GM13976 (cell line): ENCODE measurements around the gene TM6SF1.
"Not testable (repeated sequence)": the region's sequence is repeated elsewhere in the genome, so short reads cannot be mapped to it uniquely, and the experiment has no call there.

Experiments
- DNase-seq: peaks from one replicate; pipeline ENCODE4 v3.0.0; 2012; ENCODE audit warnings: low spot score
- in situ Hi-C: fragments of 300-500 bp; cut with MboI; formaldehyde crosslinking; loops from one replicate; pipeline ENCODE4 v1.12.0; 2022; ENCODE audit warnings: low sequenced_read_pairs, mixed read lengths, inconsistent platforms; ENCODE audit not compliant: unreplicated experiment
- TF ChIP-seq, protein P1 (sequence below): IDR thresholded peaks from 2 replicates; pipeline ENCODE4 v1.5.1; 2012; ENCODE audit warnings: borderline replicate concordance, mild to moderate bottlenecking; ENCODE audit not compliant: insufficient read depth; ENCODE audit errors: extremely low read depth, missing control alignments, control extremely low read depth

TM6SF1 gene

DNA sequence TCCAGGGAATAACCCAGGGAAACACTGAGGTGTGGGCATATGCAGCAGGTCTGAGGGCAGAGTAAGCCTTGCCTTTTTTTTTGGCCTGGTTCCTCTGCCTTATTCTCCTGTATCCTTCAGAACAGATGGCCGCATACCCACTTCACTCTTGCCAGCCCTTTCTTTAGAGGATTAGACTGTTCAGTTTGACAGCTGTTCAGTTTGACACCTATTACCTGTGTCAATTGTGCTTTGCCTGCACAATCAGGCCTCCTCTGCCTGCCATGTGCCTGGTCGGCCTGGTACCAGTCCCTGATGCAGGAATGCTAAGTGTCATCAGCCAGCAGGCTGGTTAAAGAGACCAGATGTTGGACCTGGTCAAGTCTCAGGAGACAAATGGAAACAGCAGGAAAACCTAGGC, 22.3 kb downstream of the TM6SF1 start:
- in situ Hi-C loops = no loop called here
- TF ChIP-seq, protein P1, sequence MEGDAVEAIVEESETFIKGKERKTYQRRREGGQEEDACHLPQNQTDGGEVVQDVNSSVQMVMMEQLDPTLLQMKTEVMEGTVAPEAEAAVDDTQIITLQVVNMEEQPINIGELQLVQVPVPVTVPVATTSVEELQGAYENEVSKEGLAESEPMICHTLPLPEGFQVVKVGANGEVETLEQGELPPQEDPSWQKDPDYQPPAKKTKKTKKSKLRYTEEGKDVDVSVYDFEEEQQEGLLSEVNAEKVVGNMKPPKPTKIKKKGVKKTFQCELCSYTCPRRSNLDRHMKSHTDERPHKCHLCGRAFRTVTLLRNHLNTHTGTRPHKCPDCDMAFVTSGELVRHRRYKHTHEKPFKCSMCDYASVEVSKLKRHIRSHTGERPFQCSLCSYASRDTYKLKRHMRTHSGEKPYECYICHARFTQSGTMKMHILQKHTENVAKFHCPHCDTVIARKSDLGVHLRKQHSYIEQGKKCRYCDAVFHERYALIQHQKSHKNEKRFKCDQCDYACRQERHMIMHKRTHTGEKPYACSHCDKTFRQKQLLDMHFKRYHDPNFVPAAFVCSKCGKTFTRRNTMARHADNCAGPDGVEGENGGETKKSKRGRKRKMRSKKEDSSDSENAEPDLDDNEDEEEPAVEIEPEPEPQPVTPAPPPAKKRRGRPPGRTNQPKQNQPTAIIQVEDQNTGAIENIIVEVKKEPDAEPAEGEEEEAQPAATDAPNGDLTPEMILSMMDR = no peak
- DNase-seq = no peak

DNA sequence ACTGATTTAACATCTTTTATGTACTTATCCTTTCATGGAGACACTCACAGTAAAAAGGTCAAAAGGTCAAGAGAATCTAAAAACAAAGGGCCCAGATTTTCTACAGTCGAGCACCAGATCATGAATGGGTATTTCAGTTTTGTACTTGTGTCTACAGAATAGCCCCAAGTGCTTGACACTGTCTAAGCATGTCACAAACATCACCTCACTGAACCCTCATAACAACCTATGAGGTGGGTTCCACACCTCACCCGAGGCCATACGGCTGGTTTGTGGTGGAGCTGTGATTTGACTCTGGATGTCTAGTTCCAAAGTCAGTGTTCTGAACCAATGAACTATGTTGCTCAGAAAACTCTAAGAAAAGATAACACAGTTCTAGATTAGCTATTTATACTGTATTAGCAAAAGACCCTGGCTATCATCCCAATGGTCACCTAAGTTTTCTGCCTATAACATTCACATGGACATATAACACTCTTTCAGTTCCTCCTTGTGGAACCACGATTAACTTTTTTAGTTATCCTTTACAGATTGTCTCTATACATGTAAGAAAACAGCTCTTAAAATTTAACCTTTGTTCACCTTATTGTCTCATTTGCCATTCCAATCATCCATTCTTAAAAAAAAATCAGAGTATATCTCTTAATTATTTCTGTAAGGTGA, 25.5 kb downstream of the TM6SF1 start:
- in situ Hi-C loops = no loop called here
- no peak for DNase-seq
- TF ChIP-seq, protein P1 = no peak

DNA sequence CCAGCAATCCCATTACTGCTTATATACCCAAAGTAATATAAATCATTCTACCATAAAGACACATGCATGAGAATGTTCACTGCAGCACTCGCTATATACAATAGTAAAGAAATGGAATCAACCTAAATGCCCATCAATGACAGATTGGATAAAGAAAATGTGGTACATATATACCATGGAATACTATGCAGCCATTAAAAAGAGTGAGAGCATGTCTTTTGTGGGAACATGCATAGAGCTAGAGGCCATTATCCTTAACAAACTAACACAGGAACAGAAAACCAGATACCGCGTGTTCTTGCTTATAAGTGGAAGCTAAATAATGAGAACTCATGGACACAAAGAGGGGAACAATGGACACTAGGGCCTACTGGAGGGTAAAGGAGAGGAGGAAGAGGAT, 34.7 kb downstream of the TM6SF1 start:
- DNase-seq, in situ Hi-C loops: not testable (repeated sequence)

DNA sequence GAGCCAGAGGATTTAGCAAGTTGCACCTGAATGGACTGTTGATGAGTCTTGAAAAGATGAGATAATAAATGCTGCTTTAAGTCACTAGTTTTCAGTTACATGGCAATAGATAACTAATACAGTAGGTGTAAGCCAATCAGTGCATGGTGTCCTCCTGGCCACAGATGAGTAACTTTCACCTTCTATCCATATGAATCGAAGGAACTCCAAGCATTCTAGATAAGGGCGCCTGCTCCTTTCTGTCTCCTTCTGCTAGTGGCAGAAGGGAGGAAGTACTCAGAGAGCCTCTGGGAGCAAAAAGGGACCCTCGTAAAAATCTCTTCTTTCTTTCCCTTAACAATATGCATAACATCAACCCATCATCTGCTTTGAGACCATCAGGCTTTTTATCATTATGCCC, 37.3 kb downstream of the TM6SF1 start:
- no peak for DNase-seq
- in situ Hi-C loops = no loop called here
- TF ChIP-seq, protein P1 = no peak

DNA sequence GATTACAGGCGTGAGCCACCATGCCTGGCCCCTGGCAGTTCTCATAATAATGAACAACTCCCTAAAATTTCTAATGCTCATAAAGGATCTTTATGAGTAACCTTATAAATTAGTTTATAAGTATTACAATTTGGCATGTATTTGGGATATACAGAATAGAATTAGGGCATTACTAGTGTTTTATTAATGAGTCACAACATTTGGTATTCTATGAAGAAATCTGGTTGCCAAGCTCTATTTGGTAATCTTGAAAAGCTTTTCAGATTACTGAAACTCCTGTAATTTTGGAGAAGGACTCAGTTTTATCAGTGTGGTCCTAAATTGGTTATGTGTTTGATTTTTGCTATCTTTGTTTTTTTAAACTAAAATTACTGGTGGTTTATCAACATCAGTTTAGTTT, 45.8 kb downstream of the TM6SF1 start:
- DNase-seq = no peak

DNA sequence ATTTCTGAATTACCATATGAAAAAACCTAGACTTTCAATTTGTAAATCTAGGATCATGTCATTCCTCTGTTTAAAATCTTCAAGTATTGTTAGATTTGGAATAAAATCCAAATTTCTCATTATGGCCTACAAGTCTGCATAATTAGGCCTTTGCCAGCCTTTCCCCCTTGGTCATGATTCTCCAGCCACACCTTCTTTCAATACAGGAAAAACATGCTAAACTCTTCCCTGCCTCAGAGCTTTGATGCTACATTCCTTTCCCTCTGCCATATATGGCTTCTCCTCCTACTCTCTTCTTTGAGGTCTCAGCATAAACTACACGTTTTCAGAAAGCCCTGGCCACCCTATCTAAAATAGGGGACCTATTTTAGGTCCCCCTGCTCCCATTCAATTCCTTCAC, 48.5 kb downstream of the TM6SF1 start:
- TF ChIP-seq, protein P1 = no peak
- in situ Hi-C loops = no loop called here
- no peak for DNase-seq

More for the DNA sequence above, 45.8 kb downstream of the TM6SF1 start:
- TF ChIP-seq, protein P1 = no peak
- in situ Hi-C loops = no loop called here

DNA sequence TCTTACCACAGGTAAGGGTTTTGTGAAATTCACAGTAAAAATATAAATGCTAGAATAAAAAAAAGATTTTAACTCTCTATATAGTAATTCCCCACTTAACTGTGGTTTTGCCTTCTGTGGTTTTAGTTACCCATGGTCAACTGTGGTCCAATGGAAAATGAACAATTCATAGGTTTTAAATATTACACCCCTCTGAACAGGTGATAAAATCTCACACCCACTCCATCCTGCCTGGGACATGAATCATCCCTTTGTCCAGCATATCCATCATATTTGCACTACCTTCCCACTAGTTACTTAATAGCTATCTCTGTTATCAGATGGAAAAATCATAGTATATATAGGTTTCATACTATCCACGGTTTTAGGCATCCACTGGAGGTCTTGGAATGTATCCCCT, 50.9 kb downstream of the TM6SF1 start:
- TF ChIP-seq, protein P1 = no peak
- DNase-seq = no peak
- in situ Hi-C loops = no loop called here
